GM13977 (cell line): ENCODE measurements around the gene ZNRF3.
"Not testable (repeated sequence)": the region's sequence is repeated elsewhere in the genome, so short reads cannot be mapped to it uniquely, and the experiment has no call there.

Experiments used
- DNase-seq: peaks from one replicate; pipeline ENCODE4 v3.0.0; 2012; ENCODE audit warnings: low spot score
- in situ Hi-C: fragments of 300-500 bp; cut with MboI; formaldehyde crosslinking; loops from one replicate; pipeline ENCODE4 v1.12.0; 2022; ENCODE audit warnings: low sequenced_read_pairs, low pct_unique_long_range_greater_than_20kb, mixed read lengths, inconsistent platforms; ENCODE audit not compliant: unreplicated experiment
- TF ChIP-seq, protein P1 (sequence below): IDR thresholded peaks from 2 replicates; pipeline ENCODE4 v1.5.1; 2012; ENCODE audit warnings: mild to moderate bottlenecking, control low read depth; ENCODE audit not compliant: insufficient read depth; ENCODE audit errors: extremely low read depth, missing control alignments

Gene ZNRF3

DNA sequence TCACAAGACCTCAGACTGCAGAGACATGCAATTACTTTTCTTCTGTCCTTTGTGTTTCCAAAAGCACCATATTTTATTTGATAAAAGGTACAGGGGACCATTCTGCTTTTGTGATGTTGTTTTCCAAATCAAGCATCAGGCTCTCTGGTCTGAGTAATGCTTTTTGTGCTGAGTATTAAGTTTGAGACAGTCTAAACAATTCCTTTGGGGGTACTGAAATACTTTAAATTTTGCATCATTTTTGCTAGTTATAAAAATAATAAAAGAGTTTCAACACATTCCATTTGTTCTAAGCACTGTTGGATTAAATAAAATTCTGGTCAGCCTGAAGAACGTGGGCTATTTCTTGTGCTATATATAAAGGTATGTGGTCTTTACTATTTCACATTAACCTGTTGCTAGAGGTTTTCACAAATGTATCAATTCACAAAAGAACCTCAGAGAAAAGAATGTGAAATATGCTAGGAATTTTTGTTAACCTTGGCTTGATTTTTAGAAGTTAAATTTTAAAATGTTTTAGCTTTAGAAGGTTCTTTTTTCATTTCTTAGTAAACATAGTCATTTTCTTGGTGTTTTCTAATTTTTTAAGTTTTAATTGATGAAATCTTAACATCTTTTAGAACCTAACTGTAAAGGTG is 116.7 kb downstream of the ZNRF3 start:
- TF ChIP-seq, protein P1, sequence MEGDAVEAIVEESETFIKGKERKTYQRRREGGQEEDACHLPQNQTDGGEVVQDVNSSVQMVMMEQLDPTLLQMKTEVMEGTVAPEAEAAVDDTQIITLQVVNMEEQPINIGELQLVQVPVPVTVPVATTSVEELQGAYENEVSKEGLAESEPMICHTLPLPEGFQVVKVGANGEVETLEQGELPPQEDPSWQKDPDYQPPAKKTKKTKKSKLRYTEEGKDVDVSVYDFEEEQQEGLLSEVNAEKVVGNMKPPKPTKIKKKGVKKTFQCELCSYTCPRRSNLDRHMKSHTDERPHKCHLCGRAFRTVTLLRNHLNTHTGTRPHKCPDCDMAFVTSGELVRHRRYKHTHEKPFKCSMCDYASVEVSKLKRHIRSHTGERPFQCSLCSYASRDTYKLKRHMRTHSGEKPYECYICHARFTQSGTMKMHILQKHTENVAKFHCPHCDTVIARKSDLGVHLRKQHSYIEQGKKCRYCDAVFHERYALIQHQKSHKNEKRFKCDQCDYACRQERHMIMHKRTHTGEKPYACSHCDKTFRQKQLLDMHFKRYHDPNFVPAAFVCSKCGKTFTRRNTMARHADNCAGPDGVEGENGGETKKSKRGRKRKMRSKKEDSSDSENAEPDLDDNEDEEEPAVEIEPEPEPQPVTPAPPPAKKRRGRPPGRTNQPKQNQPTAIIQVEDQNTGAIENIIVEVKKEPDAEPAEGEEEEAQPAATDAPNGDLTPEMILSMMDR, result no peak
- no peak for DNase-seq
- in situ Hi-C loops, result no loop called here

DNA sequence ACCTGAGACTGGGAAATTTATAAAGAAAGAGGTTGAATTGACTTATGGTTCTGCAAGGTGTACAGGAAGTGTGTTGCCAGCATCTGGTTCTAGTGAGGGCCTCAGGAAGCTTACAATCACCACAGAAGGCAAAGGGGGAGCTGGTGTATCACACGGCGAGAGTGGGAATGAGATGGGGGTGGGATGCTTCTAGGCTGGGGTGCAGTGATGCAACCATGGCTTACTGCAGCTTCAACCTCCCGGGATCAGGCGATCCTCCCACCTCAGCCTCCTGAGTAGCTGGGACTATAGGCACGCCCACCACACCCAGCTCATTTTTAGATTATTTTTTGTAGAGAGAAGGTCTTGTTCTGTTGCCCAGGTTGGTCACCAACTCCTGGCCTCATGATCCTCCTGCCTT is 117.3 kb downstream of the ZNRF3 start:
- TF ChIP-seq, protein P1, result no peak
- no peak for DNase-seq
- in situ Hi-C loops, result no loop called here

DNA sequence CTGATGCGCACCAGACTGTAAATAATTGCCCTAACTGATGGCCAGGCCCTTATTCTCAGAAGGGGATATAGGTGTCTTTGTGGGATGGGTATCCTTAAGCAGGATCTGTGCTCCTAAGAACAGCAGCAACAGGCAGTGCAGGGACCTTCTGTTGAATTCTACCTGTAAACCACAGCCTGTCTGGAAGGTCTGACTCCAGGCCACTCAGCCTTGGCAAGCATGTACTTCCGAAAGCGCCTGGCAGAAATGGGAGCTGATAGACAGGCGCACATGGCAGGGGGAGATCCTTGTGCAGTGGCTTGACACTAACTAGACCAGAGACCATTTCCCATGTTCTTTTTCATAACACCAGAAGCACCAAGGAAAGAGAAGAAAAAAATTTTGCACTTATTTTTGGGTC is 119.2 kb downstream of the ZNRF3 start:
- DNase-seq, result no peak
- in situ Hi-C loops, result no loop called here
- TF ChIP-seq, protein P1, result no peak

DNA sequence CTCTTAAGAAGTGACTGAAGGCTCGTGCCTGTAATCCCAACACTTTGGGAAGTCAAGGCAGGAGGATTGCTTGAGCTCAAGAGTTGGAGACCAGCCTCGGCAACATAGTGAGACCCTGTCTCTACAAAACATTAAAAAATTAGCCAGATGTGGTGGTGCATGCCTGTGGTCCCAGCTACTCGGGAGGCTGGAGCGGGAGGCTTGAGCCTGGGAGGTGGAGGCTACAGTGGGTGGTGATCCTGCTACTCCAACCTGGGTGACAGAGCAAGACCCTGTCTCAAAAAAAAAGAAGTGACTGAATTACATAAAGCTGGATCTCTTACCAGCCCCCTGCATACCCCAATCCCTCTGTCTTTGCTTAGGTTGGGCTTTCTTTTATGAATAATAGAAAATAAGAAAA is 120.2 kb downstream of the ZNRF3 start:
- DNase-seq, result no peak
- TF ChIP-seq, protein P1, result no peak
- in situ Hi-C loops, result no loop called here

DNA sequence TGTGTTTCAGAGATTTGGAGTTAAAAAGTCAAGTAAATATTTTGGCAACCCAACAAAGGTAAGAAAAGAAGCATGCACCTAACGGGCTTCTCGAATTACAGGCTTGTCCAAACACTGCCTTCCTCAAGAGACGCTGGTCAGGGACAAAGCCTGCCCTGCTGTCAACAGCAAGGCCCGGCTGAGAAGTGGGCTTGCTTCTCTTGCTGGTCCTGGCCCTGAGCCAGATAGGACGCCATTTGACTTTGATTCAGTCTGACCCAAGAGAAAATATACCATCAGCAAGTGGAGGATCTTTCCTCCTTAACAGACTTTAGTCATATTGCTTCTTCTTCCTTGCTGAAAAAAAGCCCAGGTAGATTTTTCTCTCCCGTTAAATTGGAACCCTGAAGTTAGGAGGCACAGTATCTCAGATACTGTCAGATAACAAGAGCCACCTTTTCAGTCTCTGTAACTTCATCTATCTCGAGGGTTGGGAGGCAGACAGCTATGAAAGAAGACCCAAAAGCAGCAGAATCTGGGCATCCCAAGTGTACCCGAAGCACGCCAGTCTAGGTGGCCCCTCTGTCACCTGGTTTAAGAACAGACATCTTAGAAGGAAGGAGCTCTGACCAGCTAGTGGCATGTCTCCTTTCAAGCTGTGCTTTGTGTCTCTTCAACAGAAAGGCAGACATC is 120.7 kb downstream of the ZNRF3 start:
- in situ Hi-C loops, result no loop called here
- DNase-seq, result no peak
- TF ChIP-seq, protein P1, result no peak

DNA sequence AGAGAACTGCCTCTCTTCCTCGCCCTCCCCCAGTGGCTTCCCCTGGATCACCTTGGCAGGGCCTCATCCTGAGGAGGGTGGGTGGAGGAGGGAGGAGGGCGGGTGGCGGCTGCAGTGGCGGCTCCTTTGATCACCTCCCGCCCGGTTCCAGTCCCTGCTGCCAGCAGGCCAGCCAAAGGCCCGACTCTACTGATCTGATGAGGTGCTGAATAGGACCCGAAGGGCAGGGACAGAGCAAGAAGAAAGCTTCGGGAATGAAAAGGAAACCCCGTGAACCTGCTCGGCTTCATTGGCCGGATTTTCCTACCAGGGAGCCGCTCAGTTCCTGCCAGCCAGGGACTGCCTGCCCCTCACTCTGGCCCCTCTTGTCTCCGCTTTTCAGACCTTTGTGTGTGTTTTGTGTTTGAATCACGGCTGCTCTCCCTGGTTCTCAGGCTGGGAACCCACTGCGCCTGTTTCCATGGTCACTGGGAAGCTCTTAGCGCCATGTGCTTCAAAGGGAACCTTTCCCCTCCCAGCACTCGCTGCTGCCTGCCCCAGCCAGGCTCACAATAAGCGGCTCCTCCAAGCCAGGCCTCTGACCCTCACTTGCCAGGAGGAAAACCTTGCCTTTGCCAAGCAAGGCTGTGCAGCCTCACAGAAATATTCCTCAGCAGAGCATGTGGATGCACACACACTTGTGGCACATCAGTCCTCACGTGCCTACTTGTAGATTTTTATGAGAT is 121.4 kb downstream of the ZNRF3 start:
- TF ChIP-seq, protein P1, result no peak
- in situ Hi-C loops, result no loop called here
- DNase-seq, result no peak

DNA sequence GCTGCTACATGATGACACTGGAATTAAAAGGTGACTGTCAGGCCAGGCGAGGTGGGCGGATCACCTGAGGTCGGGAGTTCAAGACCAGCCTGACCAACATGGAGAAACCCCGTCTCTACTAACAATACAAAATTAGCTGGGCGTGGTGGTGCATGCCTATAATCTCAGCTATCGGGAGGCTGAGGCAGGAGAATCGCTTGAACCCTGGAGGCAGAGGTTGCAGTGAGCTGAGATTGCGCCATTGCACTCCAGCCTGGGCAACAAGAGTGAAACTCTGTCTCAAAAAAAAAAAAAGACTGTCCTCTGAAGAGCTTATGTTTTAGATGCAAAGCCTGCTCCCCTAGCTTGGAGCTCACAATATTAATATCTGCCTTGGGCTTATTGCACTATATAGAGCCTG is 122.4 kb downstream of the ZNRF3 start:
- DNase-seq, in situ Hi-C loops: not testable (repeated sequence)
